ENCODE measurements around the gene C1QL3.

- TF ChIP-seq CTCF (IDR thresholded peaks at IDR 0.05) (no peak), POLR2AphosphoS5 (IDR thresholded peaks at IDR 0.05) (no peak)
These were observed 55.7 kb downstream of the C1QL3 start for GRCh38 chr10:16466001-16466400.

All from sigmoid colon (tissue), 4 donors.